GM12872 (cell line): ENCODE data around the gene HOXA9.

ENCODE experiments used
- TF ChIP-seq, protein P1 (sequence below): IDR thresholded peaks from 3 replicates; pipeline ENCODE4 v1.5.1; 2011; ENCODE audit warnings: low read depth, mild to moderate bottlenecking, low read length, moderate library complexity; ENCODE audit not compliant: insufficient read depth

Gene HOXA9

DNA sequence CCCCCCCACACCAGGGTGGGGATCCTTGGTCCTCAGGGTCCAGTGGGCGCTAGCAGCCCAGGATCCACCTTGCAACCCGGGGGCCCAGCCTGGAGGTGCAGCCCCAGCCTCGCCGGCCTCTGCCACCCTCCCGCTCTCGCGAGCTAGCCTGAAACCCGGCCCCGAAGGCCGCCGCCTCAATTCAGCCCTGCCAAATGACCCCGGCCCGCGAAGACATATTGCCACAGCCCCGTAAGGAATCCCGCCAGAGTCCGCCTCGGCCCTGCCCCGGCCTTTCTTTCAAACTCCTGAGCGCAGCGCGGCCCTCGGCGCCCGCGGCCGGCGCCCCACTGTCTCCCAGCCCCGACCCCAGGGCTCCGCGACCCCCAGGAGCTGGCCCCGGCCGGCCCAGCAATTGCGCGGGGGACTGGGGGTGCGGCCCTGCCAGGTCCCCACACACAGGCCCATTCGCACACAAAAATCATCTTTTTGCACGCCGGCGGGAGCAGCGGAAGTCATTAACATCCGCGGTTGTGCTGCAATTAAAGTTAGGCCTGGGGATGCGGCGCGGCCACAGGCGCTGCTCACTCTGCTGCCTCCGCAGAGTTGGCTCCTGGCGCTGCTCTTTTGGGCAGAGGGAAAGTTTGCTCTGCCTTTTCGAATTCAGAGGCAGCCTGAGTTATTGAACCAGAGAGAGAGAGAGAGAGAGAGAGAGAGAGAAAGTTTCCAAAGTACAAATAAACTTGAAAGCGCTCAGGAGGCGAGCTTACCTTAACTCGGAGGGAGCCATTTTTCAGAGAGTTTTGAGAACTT lies 25.8 kb downstream of the HOXA9 start:
- TF ChIP-seq, protein P1, sequence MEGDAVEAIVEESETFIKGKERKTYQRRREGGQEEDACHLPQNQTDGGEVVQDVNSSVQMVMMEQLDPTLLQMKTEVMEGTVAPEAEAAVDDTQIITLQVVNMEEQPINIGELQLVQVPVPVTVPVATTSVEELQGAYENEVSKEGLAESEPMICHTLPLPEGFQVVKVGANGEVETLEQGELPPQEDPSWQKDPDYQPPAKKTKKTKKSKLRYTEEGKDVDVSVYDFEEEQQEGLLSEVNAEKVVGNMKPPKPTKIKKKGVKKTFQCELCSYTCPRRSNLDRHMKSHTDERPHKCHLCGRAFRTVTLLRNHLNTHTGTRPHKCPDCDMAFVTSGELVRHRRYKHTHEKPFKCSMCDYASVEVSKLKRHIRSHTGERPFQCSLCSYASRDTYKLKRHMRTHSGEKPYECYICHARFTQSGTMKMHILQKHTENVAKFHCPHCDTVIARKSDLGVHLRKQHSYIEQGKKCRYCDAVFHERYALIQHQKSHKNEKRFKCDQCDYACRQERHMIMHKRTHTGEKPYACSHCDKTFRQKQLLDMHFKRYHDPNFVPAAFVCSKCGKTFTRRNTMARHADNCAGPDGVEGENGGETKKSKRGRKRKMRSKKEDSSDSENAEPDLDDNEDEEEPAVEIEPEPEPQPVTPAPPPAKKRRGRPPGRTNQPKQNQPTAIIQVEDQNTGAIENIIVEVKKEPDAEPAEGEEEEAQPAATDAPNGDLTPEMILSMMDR = no peak

DNA sequence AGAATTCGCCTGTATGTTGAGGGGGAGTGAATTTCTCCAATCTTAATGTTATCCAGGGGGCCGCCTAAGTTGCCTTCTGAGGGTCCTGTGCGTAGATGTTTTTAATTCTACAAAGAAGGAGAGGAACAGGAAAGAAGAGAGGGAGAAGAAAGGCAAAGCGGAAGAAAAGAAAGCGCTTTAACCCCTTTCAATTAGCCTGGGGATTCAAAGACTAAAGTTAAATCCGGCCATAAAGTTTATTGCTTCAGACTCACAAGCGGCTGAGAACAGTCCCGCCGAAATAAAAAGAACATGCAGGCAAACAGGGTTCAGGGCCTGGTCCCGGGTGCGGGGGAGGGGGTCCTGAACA lies 26.4 kb downstream of the HOXA9 start:
- TF ChIP-seq, protein P1 = no peak

DNA sequence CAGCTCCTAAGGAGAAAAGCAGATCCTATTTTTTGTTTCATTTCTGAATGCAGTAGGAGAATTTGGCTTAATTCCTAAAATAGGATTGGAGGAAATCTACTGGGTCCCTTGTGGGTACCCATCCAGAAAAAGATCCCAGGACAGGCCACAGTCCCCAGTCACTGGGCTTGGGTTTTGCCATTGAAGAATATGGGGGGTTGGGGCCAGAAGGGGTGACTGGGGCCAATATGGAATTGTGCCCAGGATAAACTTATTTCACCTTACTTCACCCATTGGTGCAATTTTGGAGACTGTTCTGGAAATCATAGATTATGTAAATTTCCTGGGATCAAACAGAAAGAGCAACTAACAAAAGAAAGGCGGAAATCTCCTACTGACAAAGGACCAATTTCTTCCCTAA lies 26.9 kb downstream of the HOXA9 start:
- TF ChIP-seq, protein P1 = no peak

DNA sequence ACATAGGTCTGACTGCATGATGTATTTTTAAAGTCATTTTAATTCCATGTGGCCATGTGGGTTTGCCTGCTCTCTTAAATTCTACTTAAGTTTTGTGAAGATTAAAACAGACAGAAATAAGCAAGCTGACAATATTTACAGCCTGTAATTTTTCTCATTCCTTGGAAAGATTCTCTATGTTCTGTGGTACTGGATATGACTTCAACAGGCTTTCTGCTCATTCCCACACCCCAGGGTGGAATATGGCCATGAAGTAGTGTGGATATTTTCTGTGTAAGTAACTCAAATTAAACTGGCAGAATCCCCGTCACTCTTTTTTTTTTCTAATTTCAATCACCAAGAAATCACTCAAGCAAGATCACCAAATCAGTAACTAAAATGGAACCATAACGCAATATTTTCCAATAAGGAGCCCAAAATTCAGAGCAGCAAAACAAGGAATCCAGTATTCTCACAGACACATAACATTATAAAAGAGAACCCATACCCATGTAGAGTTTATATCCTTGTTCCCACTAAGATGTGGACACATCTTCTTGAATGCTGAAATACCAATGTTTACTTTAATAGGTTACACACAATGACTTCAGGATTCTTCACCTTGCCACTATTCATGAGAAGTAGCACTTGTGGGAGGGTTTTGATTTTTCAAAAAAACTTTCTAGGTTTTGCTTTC lies 27.6 kb downstream of the HOXA9 start:
- TF ChIP-seq, protein P1 = no peak

DNA sequence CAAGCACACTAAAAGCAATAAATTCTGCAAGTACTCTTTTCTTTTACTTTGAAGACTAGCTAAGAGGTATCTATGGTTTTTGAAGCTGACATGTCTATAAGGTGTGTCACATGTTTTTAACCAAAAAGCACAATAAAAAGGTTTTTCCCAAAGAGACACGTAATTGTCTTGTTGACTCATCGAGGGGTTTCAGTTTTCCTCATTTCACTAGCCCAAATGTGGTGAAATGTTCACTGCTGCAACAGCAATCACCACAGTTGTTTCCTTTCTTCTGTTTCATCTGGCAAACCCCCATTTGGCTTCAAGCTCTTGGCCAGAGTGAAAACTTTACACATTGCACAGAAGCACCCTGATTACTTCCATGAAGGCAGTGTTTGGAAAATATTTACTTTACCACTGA lies 30.9 kb downstream of the HOXA9 start:
- TF ChIP-seq, protein P1 = no peak

DNA sequence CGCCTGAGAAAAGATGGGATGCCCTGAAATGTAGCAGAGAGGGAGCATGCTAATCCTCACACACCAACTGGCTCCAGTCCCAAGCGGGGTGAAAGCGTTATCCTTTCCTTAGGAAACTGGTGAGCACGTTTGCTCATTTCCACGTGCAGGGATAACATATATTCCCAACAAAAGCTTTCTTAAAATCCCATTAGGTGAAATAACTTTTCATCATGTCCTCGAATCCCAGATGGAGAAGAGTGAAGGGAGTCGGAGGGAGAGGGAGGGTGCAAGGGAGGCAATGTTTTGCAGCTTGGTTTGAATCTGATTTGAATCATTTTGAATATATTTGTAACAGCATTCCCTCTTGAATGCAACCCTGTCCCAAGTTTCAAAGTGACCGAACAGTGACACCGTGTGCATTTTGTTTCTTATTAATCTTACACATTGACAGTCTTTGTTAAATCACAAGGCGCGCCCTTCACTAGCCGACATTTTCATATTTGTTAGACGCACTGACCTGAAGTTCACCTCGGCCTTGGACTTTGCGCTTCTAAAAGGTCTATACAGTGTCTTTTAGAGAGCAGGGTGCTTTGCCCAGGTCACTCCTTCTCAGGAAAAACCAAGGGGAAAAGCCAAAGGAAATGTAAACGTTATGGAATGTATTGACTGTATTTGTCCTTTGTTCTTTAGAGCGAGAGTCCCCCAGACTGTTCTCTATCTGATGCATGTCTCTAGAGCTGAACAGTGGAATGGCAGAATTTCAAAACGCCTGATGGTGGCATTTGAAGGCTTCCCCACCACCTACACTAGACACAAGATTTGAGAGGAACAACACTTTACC lies 31.7 kb downstream of the HOXA9 start:
- TF ChIP-seq, protein P1 = no peak

DNA sequence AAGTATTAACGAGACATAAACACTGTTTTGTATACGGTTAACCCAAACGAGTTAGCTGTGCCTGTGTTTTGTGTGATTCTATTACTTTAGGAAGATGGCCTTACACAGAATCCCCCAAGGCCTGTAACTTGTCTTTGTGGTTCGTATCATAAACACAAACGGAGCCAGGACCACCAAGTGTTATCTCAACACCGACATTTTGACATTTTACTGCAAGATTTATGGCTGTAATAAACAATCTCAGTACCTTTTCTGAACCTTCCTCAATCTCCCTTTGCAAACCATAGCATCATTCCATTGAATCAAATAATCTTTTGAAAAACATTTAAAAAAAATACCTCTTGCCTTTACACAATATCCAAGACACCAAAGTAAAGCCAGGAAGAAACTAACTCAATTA lies 32.4 kb downstream of the HOXA9 start:
- TF ChIP-seq, protein P1 = no peak
